ENCODE results near the gene ZNF500.

- TF ChIP-seq CTCF (IDR thresholded peaks at IDR 0.05; ENCODE audit: insufficient read depth, low read length, poor library complexity, severe bottlenecking) (no peak), EZH2phosphoT487 (conservative IDR thresholded peaks at IDR 0.05; ENCODE audit: low read length) (no peak)
Measured at GRCh38 chr16:4765511-4766474, 1.2 kb downstream of the ZNF500 start.

Data from SU-DHL-6 (cell line).